HepG2 (cell line): Measurements from ENCODE around the gene EGFR. TPM values are rescaled to one million over a fixed set of nuclear protein-coding genes. Genes with fewer than 3 reads are reported as not detected.

Experiments used
- ATAC-seq: fragments of 200-7000 bp; cut with Tn5 transposase; 3 replicates; pipeline ENCODE4 v1.9.1; 2020; ENCODE audit warnings: mild to moderate bottlenecking, moderate library complexity
- BruUV-seq: library from RNA; stranded (reverse); fragments of 400-500 nt; replicated peaks from 2 replicates; lab custom pipeline; 2021; lab: Mats Ljungman, UMichigan
- CTCF ChIA-PET: fragments of 300-600 bp; formaldehyde crosslinking; extraction: SDS; loops from one replicate; lab custom pipeline; 2021; ENCODE audit warnings: low total read pairs, inconsistent platforms, low intra/inter-chr PET ratio; lab: Yijun Ruan, JAX
- POLR2A ChIA-PET: fragments of 350-600 bp; sonication (Branson Sonifier 250); formaldehyde crosslinking; loops from one replicate; lab custom pipeline; 2020; ENCODE audit warnings: antibody characterized with exemption, inconsistent platforms; lab: Yijun Ruan, JAX
- DNase-seq: peaks from one replicate; pipeline ENCODE4 v3.0.0-alpha.2; 2015; ENCODE audit warnings: low spot score
- FAIRE-seq: peaks from 3 replicates; lab custom pipeline; 2011; peaks lifted over from hg19 to GRCh38; lab: Jason Lieb, UNC
- H2AFZ ChIP-seq: one replicate; pipeline ENCODE4 v1.6.1; 2011; ENCODE audit warnings: low read length, inconsistent platforms
- H3K27ac ChIP-seq: fragments of 300-600 bp; 3 replicates; pipeline ENCODE4 v1.8.0; 2011; ENCODE audit warnings: mixed run types, mild to moderate bottlenecking, mixed read lengths, low read length, inconsistent platforms; ENCODE audit not compliant: insufficient read depth; ENCODE audit errors: extremely low read length
- H3K27me3 ChIP-seq, 2 experiments: fragments of 200-600 bp in 1 of 2; 2 replicates in 1 of 2; 3 replicates in 1 of 2; pipeline versions ENCODE4 v1.6.0 to v1.8.0; 2011; ENCODE audit warnings: low read length in 2 of 2, mild to moderate bottlenecking in 2 of 2, moderate library complexity in 2 of 2, inconsistent platforms in 1 of 2; ENCODE audit not compliant: insufficient read depth in 2 of 2, control insufficient read depth in 1 of 2
- H3K36me3 ChIP-seq, 2 experiments: fragments of 200-600 bp in 1 of 2; replicated peaks in 1 of 2; 2 replicates in 1 of 2; 3 replicates in 1 of 2; pipeline versions ENCODE4 v1.5.1 to v1.8.0; 2011; ENCODE audit warnings: low read length in 2 of 2, inconsistent platforms in 1 of 2; ENCODE audit not compliant: insufficient read depth in 2 of 2, control insufficient read depth in 1 of 2
- H3K4me1 ChIP-seq: 2 replicates; pipeline ENCODE4 v1.5.1; 2012; ENCODE audit warnings: low read length, inconsistent platforms; ENCODE audit not compliant: insufficient read depth
- H3K4me2 ChIP-seq: 2 replicates; pipeline ENCODE4 v1.6.0; 2011; ENCODE audit warnings: low read depth, low read length, inconsistent platforms
- H3K4me3 ChIP-seq, 3 experiments: fragments of 200-600 bp in 1 of 3; sonication (generic), shearing (Covaris generic) in 1 of 3; replicated peaks in 1 of 3; 2 replicates each; pipeline ENCODE4 v1.5.1; 2011 to 2016; ENCODE audit warnings: low read length in 3 of 3, inconsistent platforms in 2 of 3, low read depth in 2 of 3, mild to moderate bottlenecking in 2 of 3, control low read depth in 1 of 3, mixed read lengths in 1 of 3; ENCODE audit not compliant: insufficient read depth in 1 of 3
- H3K79me2 ChIP-seq: one replicate; pipeline ENCODE4 v1.6.1; 2011; ENCODE audit warnings: low read length, inconsistent platforms; ENCODE audit not compliant: insufficient read depth
- H3K9ac ChIP-seq: 2 replicates; pipeline ENCODE4 v1.6.0; 2011; ENCODE audit warnings: mild to moderate bottlenecking, low read depth, low read length, inconsistent platforms; ENCODE audit not compliant: insufficient read depth
- H3K9me3 ChIP-seq: 2 replicates; pipeline ENCODE4 v1.5.1; 2012; ENCODE audit warnings: mild to moderate bottlenecking, low read length
- H4K20me1 ChIP-seq: 2 replicates; pipeline ENCODE4 v1.6.0; 2011; ENCODE audit warnings: inconsistent platforms, mild to moderate bottlenecking, low read length, moderate library complexity; ENCODE audit not compliant: insufficient read depth
- ESRRA ChIP-seq: sonication (generic); formaldehyde crosslinking; IDR thresholded peaks from 2 replicates; pipeline ENCODE4 v1.5.1; 2020; ENCODE audit warnings: mild to moderate bottlenecking, low read depth, missing genetic modification reagents
- HOXA5 ChIP-seq: sonication (generic); formaldehyde crosslinking; IDR thresholded peaks from 2 replicates; pipeline ENCODE4 v1.4.0; 2020; ENCODE audit warnings: missing genetic modification reagents
- MED13 ChIP-seq: sonication (generic); formaldehyde crosslinking; IDR thresholded peaks from 2 replicates; pipeline ENCODE4 v1.5.0; 2020; ENCODE audit warnings: missing genetic modification reagents
- MXD1 ChIP-seq: sonication (generic); formaldehyde crosslinking; IDR thresholded peaks from 2 replicates; pipeline ENCODE4 v1.4.0; 2020; ENCODE audit warnings: mild to moderate bottlenecking, missing genetic modification reagents
- NAIF1 ChIP-seq: sonication (generic); formaldehyde crosslinking; IDR thresholded peaks from 2 replicates; pipeline ENCODE4 v1.5.0; 2020; ENCODE audit warnings: mild to moderate bottlenecking, missing genetic modification reagents, borderline replicate concordance
- RAD21 ChIP-seq: fragments of 450-650 bp; formaldehyde crosslinking; IDR thresholded peaks from 2 replicates; pipeline ENCODE4 v1.5.0; 2020; ENCODE audit warnings: mild to moderate bottlenecking
- SAP130 ChIP-seq: IDR thresholded peaks from 2 replicates; pipeline ENCODE4 v1.6.1; 2016; ENCODE audit warnings: low read depth
- SNAPC2 ChIP-seq: sonication (generic); formaldehyde crosslinking; IDR thresholded peaks from 2 replicates; pipeline ENCODE4 v1.8.1; 2022; ENCODE audit warnings: mild to moderate bottlenecking, missing genetic modification reagents
- SRSF4 ChIP-seq: fragments of 200-400 bp; formaldehyde crosslinking; IDR thresholded peaks from one replicate; pipeline ENCODE4 v1.6.1; 2018; ENCODE audit warnings: mild to moderate bottlenecking, low read depth, low read length, moderate library complexity; ENCODE audit not compliant: poor library complexity, severe bottlenecking
- ZBTB44 ChIP-seq: sonication (generic); formaldehyde crosslinking; IDR thresholded peaks from 2 replicates; pipeline ENCODE4 v1.4.0; 2020; ENCODE audit warnings: missing genetic modification reagents
- ZKSCAN8 ChIP-seq: IDR thresholded peaks from 2 replicates; pipeline ENCODE4 v1.6.1; 2016; ENCODE audit warnings: borderline replicate concordance, missing genetic modification reagents, missing compliant biosample characterization
- ZNF570 ChIP-seq: sonication (generic); formaldehyde crosslinking; IDR thresholded peaks from 2 replicates; pipeline ENCODE4 v1.4.0; 2020; ENCODE audit warnings: mild to moderate bottlenecking, missing genetic modification reagents, borderline replicate concordance
- ZNF775 ChIP-seq: sonication (generic); formaldehyde crosslinking; IDR thresholded peaks from 2 replicates; pipeline ENCODE4 v1.4.0; 2020; ENCODE audit warnings: missing genetic modification reagents, mild to moderate bottlenecking, moderate library complexity, borderline replicate concordance
- WGBS: methylation state at CpG from one replicate; pipeline ENCODE4 v1.1.6; 2017; ENCODE audit warnings: low lambda C conversion rate; 5-methylcytosine and 5-hydroxymethylcytosine counted together
- in situ Hi-C: cut with HindIII; loops from 2 replicates; pipeline ENCODE4 v1.10.0; 2017; ENCODE audit warnings: low pct_unique_long_range_greater_than_20kb; ENCODE audit not compliant: extremely low pct_ligation_motif_present
- intact Hi-C: fragments of 100-400 bp; cut with micrococcal nuclease; formaldehyde crosslinking; loops from one replicate; pipeline ENCODE4 v1.10.0; 2022; ENCODE audit not compliant: unreplicated experiment
- polyA plus RNA-seq, 8 experiments: library from polyadenylated mRNA; depleted of rRNA in 3 of 8; stranded (reverse) in 7 of 8; unstranded in 1 of 8; fragments of >200 nt; fragmentation: Illumina TruSeq in 4 of 8; extraction: Trizol in 4 of 8; gene quantifications; 2 replicates each; pipeline versions ENCODE4 v1.2.1 to v1.2.3, GENCODE V29; 2011 to 2016; ENCODE audit warnings: low read depth in 4 of 8, missing spikeins in 1 of 8, mixed read lengths in 1 of 8; ENCODE audit not compliant: insufficient read depth in 1 of 8
- total RNA-seq, 5 experiments: library from RNA; depleted of rRNA; stranded (reverse); fragments of >200 nt; fragmentation: Illumina TruSeq; extraction: Trizol; gene quantifications; 2 replicates each; pipeline ENCODE4 v1.2.3, GENCODE V29; 2016; ENCODE audit warnings: low read depth in 1 of 5
- TF ChIP-seq, protein P1 (sequence below): sonication (generic); formaldehyde crosslinking; IDR thresholded peaks from 2 replicates; pipeline ENCODE4 v1.4.0; 2020; ENCODE audit warnings: missing genetic modification reagents
- TF ChIP-seq, protein P2 (sequence below): IDR thresholded peaks from 2 replicates; pipeline ENCODE4 v1.6.1; 2016; ENCODE audit warnings: missing compliant biosample characterization, missing genetic modification reagents, borderline replicate concordance

The EGFR gene
- total and polyA plus RNA-seq, 2 of the 13 experiments (the other 11 are each of a cell fraction or from before 2014, with no cell fraction given) = 7.0 to 10.0 TPM

DNA sequence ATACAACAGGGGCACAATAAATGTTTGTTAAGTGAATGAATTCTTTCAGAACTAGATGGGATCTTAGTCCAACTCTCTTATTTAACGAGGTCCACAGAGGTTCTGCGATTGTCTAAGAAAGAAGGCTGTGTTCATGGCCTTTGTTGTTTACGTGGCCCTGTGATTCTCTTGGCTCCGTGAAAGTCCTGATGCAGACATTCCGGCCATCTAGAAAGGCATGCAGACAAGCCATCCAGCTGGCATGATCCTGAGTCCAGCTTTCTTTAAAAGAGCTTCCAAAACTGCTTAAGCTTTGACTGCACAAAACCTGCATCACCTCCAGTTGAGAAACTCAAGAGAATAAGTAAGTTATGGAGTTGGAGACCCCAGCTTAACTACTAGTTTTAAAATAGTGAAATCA lies 26.0 kb downstream of the EGFR start (continued):
- TF ChIP-seq ZBTB44 (CRISPR knock-in tag) = no peak
- no peak for TF ChIP-seq ESRRA (CRISPR knock-in tag)
- TF ChIP-seq ZKSCAN8 (CRISPR knock-in tag) = no peak
- TF ChIP-seq, all 625 proteins: peak for 0

DNA sequence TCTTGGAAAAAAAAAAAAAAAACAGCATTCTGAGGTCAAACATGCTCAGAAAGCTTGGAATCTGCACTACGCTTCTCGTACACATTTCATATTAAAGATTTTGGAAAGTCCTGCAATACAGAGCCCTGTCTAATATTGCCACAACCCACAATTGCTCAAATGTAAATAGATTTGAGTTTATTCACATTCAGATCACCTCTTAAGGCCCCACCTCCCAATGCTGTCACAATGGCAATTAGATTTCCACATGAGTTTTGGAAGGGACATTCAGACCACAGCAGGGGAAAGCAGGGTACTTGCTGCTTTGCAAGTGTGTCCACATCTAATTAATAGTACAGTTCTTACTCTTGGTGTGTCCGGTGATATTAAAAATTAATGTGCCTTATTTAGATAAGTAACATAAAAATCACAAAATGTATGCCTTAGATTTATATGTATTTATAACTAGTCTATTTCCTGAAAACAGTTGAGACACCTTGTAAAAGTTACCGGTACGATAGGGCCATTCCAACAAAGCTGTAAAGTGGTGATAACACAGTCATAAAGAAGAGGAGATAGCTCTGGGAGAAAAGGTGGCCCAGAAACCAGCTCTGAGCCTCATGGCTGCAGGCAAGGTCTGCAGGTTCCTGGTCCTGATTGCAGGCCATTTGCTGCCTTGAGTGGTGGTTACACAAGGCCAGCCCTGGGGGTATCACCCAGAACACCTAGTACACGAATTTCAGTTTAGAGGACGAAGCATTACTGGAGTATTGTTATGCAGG lies 27.9 kb downstream of the EGFR start:
- Histone ChIP-seq H3K9me3 (no peaks in the 10 kb centered on the region), H3K4me1 (peaks cover 23% of the 10 kb centered on the region), H3K79me2 (no peaks in the 10 kb centered on the region), H3K27ac (no peak overlapping the region)
- FAIRE-seq (no peak), DNase-seq (no peak)
- TF ChIP-seq ZNF570 (CRISPR knock-in tag) (no peak), MXD1 (CRISPR knock-in tag) (no peak), SNAPC2 (no peak), HOXA5 (CRISPR knock-in tag) (no peak), SAP130 (CRISPR knock-in tag) (no peak), MED13 (CRISPR knock-in tag) (no peak), SRSF4 (no peak), ZNF775 (CRISPR knock-in tag) (no peak), NAIF1 (CRISPR knock-in tag) (no peak), RAD21 (CRISPR knock-in tag) (no peak)
- TF ChIP-seq, protein P1, sequence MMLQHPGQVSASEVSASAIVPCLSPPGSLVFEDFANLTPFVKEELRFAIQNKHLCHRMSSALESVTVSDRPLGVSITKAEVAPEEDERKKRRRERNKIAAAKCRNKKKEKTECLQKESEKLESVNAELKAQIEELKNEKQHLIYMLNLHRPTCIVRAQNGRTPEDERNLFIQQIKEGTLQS (CRISPR knock-in tag) = no peak
- TF ChIP-seq, protein P2, sequence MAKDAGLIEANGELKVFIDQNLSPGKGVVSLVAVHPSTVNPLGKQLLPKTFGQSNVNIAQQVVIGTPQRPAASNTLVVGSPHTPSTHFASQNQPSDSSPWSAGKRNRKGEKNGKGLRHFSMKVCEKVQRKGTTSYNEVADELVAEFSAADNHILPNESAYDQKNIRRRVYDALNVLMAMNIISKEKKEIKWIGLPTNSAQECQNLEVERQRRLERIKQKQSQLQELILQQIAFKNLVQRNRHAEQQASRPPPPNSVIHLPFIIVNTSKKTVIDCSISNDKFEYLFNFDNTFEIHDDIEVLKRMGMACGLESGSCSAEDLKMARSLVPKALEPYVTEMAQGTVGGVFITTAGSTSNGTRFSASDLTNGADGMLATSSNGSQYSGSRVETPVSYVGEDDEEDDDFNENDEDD = no peak
- TF ChIP-seq, all 625 proteins: peak for 0
- WGBS = 92% methylated on average over 7 of the region's 7 CpGs
- Histone ChIP-seq H3K27me3 (no peaks in the 10 kb centered on the region), H3K9ac (no peak overlapping the region), H3K4me2 (no peak overlapping the region), H4K20me1 (no peaks in the 10 kb centered on the region), H2AFZ (no peak overlapping the region), H3K36me3 (no peaks in the 10 kb centered on the region), H3K4me3 (no peak overlapping the region)
- ChIA-PET CTCF (no interaction called here), POLR2A (no interaction called here)
- intact Hi-C loops = no loop called here
- in situ Hi-C loops = no loop called here
- no peak for ATAC-seq
- no TSS peak for BruUV-seq
